GM18870 (cell line): ENCODE measurements around the gene TSC22D3.
"Not testable (repeated sequence)": the region's sequence is repeated elsewhere in the genome, so short reads cannot be mapped to it uniquely, and the experiment has no call there.

Experiments
- ATAC-seq: cut with Tn5 transposase; IDR thresholded peaks from one replicate; pipeline ENCODE4 v1.9.1; 2021; ENCODE audit warnings: moderate library complexity; ENCODE audit not compliant: unreplicated experiment

The TSC22D3 gene

DNA sequence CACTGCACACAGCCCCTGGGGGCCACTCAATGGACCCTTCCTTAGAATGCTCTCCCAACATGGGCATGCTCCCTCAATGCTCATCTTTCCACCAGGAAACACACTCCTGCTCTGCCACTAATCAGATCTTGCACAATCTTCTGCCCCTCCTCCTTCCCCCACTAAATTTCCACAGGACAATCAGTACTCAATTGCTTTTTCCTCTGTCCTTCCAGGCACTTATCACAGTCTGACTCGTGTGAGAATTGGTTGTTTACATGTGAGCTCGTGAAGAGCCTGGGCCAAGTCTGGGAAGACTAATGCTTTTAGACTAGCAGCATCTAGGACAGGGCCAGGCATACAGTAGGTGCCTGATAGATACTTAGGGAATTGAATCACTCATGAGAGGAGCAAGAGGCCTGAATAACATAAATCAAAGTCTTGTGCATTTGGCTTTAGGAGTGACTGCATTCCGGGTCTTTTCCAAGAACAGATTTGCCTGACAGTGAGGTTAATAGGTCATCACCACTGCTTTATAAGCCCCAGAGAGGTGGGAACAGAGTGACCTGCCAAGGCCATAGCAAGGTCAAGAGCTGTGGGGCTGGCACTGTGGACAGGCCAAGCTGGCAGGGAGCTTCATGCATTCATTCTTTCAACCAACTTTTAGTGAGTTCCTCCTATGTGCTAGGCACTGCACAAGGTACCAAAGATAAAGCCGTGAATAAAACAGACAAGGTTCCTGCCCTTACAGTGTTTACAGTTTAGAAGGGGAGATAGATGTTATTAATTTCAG, 92.3 kb downstream of the TSC22D3 start:
- no peak for ATAC-seq

DNA sequence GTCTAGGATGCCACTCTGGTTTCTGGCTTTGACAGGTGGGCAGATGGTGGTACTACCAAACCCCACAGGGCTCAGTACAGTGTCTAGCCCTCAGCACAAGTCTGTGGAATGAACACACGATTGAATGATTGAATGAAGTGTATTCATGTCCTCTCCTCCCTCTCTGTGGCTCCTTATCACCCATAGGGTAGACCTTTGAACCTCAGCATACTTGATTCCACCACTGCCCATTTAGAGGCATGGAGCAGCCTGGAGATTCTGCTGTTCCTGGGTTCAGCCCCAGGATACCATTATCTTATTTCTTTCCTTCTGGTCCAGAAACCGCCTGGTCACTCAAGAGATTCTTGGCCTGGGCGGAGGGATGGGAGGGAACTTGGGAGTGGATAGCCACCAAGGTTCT, 93.3 kb downstream of the TSC22D3 start:
- ATAC-seq = no peak

DNA sequence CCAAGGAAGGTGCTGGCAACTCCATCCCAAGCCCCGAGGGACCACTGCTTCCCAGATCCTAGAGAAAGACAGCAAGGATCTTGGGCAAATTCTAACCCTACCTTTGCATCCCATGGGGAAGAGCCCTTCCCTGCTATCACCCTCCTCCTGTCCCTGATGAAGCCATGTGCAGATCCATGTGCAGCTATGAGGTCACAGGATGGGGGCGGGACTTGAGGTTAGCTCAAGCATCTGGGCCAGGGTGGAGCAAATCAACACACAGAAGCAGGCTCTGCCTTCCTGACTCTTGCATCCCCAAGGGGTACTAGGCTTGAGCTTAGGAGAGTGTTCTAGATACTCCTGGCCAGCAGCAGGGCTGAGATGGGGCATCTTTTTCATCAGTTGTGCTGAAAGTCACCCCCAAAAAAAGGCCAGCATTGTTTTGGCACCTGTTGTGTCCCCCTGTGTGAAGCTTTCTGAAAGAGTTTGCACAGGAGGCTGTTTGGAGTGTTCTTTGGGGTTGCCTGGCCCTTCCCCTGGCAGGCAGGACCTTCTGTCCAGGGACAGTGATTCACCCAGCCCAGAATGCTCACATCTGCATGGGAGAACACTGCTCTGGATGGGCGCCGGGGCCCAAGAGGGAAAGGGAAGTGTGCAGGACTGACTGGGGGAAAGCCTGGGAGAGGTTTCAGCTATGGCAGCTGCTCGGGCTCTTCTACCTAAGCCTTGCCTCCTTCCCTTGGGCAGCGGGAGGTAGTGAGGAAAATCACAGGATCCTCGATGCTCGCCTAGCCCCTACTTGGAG, 96.4 kb downstream of the TSC22D3 start:
- ATAC-seq = no peak

- ATAC-seq = no peak
Observed at GRCh38 chrX:107677909-107678308, 97.7 kb downstream of the TSC22D3 start.

DNA sequence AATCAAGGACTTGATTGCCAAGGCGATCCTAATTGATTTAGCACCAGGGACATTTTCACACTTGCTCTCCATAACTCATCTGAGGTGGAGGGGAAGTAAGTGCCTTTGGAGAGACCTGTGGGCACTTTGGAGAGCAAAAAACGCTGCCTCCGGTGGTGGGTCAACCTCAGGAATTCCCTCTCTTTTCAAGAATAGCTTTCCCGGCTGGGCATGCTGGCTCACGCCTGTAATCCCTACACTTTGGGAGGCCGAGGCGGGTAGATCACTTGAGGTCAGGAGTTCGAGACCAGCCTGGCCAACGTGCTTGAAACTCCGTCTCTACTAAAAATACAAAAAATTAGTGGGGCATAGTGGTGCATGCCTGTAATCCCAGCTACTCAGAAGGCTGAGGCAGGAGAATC, 98.1 kb downstream of the TSC22D3 start:
- no peak for ATAC-seq

DNA sequence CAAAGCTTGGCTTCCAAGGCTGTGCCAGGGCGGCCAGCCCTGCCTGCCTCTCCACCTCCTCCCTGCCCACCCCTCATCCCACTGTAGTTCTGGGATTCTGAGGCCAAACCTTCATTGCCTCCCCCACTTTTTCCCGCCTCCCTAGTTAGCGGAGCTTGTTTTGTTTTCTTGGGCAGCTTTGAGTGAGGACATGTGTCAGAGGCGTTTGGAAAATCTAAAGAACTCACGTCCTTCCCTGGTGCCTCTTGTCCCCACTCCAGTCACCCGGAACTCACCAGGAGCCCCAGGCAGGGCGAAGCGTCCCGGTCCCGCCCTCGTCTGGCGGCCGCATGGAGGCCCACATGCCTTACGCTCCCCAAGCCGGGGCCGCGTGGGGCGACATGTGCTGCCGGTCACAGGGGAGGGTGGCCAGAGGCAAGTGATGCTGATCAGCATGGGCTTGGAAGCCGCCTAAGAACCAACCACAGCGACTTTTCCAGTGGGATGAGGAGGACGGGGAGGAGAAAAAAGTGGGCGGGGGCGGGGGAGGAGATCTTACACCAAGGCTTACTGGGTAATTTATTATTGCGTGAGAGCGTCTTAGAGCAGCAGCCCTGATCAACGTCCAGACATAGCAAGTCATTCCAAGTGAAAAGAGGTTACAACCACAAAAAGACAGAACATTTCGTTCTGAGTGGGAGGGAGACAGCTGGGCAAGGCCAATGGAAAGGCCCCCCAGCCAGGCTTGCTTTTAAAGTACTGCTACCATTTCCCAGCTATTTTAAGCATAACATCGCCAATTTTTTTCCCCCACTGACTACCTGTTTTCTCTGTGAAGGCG, 98.8 kb downstream of the TSC22D3 start:
- peak; percentile 29 for ATAC-seq

GRCh38 chrX:107675823-107676555, 99.6 kb downstream of the TSC22D3 start:
- no peak for ATAC-seq

- ATAC-seq = no peak
Observed at GRCh38 chrX:107675365-107675654, 100.3 kb downstream of the TSC22D3 start.

- peak; percentile 14 for ATAC-seq
Observed at GRCh38 chrX:107674480-107675364, 100.9 kb downstream of the TSC22D3 start.

GRCh38 chrX:107673933-107674479, 101.6 kb downstream of the TSC22D3 start:
- peak; percentile 89 for ATAC-seq

GRCh38 chrX:107673431-107673830, 102.2 kb downstream of the TSC22D3 start:
- peak; percentile 2 for ATAC-seq

DNA sequence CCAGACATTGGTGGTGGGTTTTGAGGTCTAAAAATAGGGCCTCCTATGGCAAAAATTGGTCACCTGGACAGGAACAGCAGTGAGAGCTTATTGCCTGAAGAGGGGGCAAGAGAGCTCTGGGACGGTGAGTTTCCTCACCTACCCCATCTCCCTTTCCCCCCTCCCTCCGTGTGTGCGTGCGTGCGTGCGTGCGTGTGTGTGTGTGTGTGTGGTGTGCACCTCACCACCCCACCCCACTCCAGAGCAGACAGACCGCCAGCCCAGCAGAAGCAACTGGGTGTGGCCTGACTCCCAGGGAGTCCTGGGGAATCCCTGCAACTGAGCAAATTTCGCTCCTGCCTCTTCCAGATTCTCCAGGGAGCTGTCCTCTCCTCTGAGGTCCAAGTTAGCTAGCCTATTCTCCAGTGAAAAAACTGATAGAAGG, 102.6 kb downstream of the TSC22D3 start:
- no peak for ATAC-seq

DNA sequence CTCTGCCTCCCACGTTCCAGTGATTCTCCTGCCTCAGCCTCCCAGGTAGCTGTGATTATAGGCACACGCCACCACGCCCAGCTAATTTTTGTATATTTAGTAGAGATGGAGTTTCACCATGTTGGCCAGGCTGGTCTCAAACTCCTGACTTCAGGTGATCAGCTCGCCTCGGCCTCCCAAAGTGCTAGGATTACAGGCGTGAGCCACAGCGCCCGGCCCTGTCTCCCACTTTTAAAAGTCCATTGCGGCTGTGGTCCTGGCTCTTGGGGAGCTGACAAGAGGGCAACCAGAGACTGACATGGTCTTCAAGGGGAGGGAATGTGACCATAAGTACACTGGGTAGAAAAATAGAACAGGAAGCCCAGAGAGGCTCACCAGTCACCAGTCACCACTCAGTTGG, 104.3 kb downstream of the TSC22D3 start:
- ATAC-seq = not testable (repeated sequence)

DNA sequence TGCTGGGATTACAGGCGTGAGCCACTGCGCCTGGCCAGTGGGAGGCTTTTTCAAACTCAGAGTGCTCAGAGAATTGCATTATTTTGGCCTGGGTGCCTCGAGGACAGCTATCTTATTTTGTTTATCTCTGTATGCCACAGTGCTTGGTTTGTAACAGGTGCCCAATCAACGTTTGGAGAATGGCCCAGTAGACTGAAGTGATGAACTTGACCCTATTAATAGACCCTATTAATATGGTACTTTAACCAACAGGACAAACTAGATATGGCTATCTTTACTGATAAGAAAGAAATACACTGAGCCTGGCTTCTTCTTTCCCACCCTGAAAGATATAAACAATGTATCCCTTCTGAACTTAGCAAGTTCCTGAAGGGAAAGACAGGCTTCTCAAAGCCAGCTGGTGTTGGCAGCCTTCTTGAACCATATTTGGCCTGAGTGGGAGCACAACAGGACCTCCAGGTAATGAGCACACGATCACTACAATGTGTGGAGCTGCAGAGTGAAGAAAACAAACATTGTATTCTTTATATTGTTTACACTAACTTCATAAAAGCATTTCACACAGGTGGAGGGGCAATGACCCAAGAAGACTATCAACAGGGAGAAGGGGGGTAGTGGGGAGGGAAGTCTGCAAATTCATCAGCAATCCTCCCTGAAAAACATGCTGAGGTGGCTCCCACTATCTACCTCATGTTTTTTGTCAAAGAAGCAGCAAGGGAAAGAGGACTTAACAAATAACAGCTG, 105.5 kb downstream of the TSC22D3 start:
- ATAC-seq = no peak

- no peak for ATAC-seq
Observed at GRCh38 chrX:107669261-107669660, 106.3 kb downstream of the TSC22D3 start.

GRCh38 chrX:107668710-107669109, 106.9 kb downstream of the TSC22D3 start:
- ATAC-seq = not testable (repeated sequence)

- no peak for ATAC-seq
Observed at GRCh38 chrX:107667426-107667825, 108.2 kb downstream of the TSC22D3 start.

DNA sequence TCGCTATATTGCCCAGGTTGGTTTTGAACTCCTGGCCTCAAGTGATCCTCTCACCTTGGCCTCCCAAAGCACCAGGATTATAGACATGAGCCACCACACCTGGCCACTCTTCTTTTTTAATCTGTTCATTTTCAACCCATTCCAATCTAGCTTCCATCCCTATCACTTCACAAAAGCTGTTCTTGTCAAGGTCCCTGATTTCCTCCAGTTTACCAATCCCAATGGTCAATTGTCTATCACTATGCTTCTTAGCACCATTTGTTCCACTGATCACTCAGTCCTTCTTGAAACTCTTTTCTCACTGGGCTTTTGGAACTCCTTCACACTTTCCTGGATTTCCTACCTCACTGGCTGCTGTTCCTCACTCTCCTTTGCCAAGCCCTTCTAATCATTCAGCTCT, 108.7 kb downstream of the TSC22D3 start:
- ATAC-seq = no peak
